Neural progenitor cell (in vitro differentiated cells): ENCODE results near the gene MUC12.

ENCODE experiments used
- CTCF ChIP-seq: fragments of 200-600 bp; sonication (generic); IDR thresholded peaks from 2 replicates; pipeline ENCODE4 v1.5.1; 2017; ENCODE audit warnings: antibody characterized with exemption, mild to moderate bottlenecking
- EZH2 ChIP-seq: fragments of 200-600 bp; sonication (generic); IDR thresholded peaks from 2 replicates; pipeline ENCODE4 v1.6.1; 2017; ENCODE audit warnings: antibody characterized with exemption, mild to moderate bottlenecking, moderate library complexity

- TF ChIP-seq EZH2 (no peak), CTCF (no peak)
Observed at GRCh38 chr7:101018271-101019167, 49.2 kb downstream of the MUC12 start.
